Activated B cell treated with CpG ODN at 0.5 μM for 24 hours (primary cell): ENCODE measurements around the gene CR1. TPM values are rescaled to one million over a fixed set of nuclear protein-coding genes. Genes with fewer than 3 reads are reported as not detected.

Experiments
- ATAC-seq: fragments of 200-7000 bp; cut with Tn5 transposase; one replicate; pipeline ENCODE4 v1.10.0; 2021; ENCODE audit warnings: low read depth, mild to moderate bottlenecking, moderate library complexity
- CTCF ChIA-PET: fragments of 350-600 bp; sonication (Branson Sonifier 250); formaldehyde crosslinking; loops from one replicate; lab custom pipeline; 2021; ENCODE audit warnings: antibody characterized with exemption; lab: Charles Lee
- POLR2A ChIA-PET: fragments of 350-600 bp; sonication (Branson Sonifier 250); formaldehyde crosslinking; loops from one replicate; lab custom pipeline; 2021; ENCODE audit warnings: antibody characterized with exemption; lab: Charles Lee
- DNase-seq: peaks from one replicate; pipeline ENCODE4 v3.0.0; 2022
- H3K27ac Mint-ChIP-seq: one replicate; pipeline ENCODE4 v1.8.0; 2020; ENCODE audit warnings: mixed read lengths
- H3K27me3 Mint-ChIP-seq: one replicate; pipeline ENCODE4 v1.8.0; 2021; ENCODE audit warnings: mixed read lengths
- H3K36me3 Mint-ChIP-seq: one replicate; pipeline ENCODE4 v1.8.0; 2021; ENCODE audit warnings: low read depth, mixed read lengths
- H3K4me1 Mint-ChIP-seq: one replicate; pipeline ENCODE4 v1.8.0; 2021; ENCODE audit warnings: mixed read lengths
- H3K4me3 Mint-ChIP-seq: one replicate; pipeline ENCODE4 v1.8.0; 2020; ENCODE audit warnings: mild to moderate bottlenecking, mixed read lengths
- H3K9me3 Mint-ChIP-seq: one replicate; pipeline ENCODE4 v1.8.0; 2020; ENCODE audit warnings: mixed read lengths
- intact Hi-C: fragments of 100-400 bp; cut with micrococcal nuclease; formaldehyde crosslinking; loops from one replicate; pipeline ENCODE4 v1.15.1; 2024
- total RNA-seq: library from RNA; stranded (reverse); gene quantifications from 2 replicates; pipeline ENCODE4 v1.2.3, GENCODE V29; 2022
- TF ChIP-seq, protein P1 (sequence below): fragments of 200-600 bp; IDR thresholded peaks from one replicate; pipeline ENCODE4 v1.8.0; 2022; ENCODE audit warnings: antibody characterized with exemption, mild to moderate bottlenecking

The CR1 gene
- total RNA-seq, 1 donor from 2014 or later = 13.9 TPM

DNA sequence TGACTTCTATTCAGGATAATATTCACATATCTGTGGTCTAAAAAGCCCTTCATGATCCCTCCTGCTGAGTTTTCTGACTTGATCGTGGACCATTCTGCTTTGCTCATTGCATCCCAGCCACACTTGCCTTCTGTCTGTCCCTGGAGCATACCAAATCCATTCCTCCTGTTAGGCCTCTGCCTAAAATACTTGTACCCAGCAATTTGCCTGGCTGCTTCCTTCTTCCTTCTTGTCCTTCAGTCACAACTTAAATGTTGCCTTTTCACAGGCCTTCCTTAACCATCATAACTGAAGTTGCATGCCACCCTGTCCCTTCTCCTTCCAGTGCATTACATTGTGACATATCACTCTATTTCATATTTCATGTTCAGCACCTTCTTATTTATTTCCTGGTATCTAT is 37.5 kb upstream of the CR1 start:
- Mint-ChIP-seq H3K4me3 (no peak overlapping the region), H3K36me3 (peaks cover 9% of the 10 kb centered on the region), H3K4me1 (peaks cover 44% of the 10 kb centered on the region), H3K27me3 (no peaks in the 10 kb centered on the region), H3K9me3 (no peaks in the 10 kb centered on the region), H3K27ac (no peak overlapping the region)
- TF ChIP-seq, protein P1, sequence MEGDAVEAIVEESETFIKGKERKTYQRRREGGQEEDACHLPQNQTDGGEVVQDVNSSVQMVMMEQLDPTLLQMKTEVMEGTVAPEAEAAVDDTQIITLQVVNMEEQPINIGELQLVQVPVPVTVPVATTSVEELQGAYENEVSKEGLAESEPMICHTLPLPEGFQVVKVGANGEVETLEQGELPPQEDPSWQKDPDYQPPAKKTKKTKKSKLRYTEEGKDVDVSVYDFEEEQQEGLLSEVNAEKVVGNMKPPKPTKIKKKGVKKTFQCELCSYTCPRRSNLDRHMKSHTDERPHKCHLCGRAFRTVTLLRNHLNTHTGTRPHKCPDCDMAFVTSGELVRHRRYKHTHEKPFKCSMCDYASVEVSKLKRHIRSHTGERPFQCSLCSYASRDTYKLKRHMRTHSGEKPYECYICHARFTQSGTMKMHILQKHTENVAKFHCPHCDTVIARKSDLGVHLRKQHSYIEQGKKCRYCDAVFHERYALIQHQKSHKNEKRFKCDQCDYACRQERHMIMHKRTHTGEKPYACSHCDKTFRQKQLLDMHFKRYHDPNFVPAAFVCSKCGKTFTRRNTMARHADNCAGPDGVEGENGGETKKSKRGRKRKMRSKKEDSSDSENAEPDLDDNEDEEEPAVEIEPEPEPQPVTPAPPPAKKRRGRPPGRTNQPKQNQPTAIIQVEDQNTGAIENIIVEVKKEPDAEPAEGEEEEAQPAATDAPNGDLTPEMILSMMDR = no peak
- intact Hi-C loops = no loop called here
- POLR2A ChIA-PET = no interaction called here
- CTCF ChIA-PET = interaction anchor here (4.8 kb wide), 1 partner anchor 53 kb away, joined by 47 read pairs; no protein-coding TSS in a partner anchor
- ATAC-seq (no peak), DNase-seq (no peak)

DNA sequence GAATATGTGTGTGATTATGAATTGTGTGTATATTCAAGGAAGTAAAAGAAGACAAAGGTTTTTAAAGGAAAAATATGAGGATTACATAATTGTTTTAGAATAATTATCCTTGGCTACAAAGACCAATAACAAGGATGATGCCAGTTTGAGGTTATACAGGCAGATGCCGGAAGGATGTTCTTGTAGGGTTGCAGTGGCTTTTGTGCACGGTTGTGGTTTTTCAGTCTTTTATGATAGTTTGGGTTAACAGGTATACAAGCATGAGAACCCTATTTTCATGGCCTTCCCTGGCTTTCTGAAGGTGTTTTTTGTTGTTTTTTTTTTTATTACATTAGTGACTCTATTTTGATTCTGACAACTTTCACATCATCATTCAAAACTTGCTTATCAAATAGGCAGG is 36.9 kb upstream of the CR1 start:
- Mint-ChIP-seq H3K36me3 (peaks cover 15% of the 10 kb centered on the region), H3K9me3 (no peaks in the 10 kb centered on the region), H3K27me3 (no peaks in the 10 kb centered on the region), H3K27ac (no peak overlapping the region), H3K4me3 (no peak overlapping the region), H3K4me1 (peaks cover 45% of the 10 kb centered on the region)
- ATAC-seq = no peak
- intact Hi-C loops = no loop called here
- POLR2A ChIA-PET = no interaction called here
- no peak for DNase-seq
- TF ChIP-seq, protein P1 = no peak
- CTCF ChIA-PET = no interaction called here

DNA sequence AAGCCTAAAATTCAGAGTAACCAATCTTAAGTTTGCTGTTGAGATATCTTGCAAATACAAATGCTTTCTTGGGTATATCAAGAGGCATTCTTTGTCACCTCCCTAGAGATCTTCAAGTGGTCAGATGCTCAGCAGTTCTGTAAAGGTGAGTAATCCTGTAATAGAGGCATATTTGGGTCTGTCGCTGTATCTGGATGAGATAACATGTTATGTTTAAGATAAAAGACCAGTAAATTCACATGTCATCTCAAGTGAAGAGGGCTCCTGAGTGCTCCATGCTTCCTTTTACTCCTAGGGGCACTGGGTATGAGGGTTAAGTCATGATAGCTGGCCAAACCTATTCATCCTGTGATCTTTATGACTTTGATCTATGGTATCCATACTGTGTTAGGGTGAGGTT is 34.3 kb upstream of the CR1 start:
- ATAC-seq (no peak), DNase-seq (no peak)
- Mint-ChIP-seq H3K27me3 (no peaks in the 10 kb centered on the region), H3K27ac (peak overlapping the region; percentile 39), H3K4me3 (no peak overlapping the region), H3K9me3 (no peaks in the 10 kb centered on the region), H3K36me3 (peaks cover 26% of the 10 kb centered on the region), H3K4me1 (peaks cover 59% of the 10 kb centered on the region)
- CTCF ChIA-PET = interaction anchor here (1.1 kb wide), 1 partner anchor 411 kb away, joined by 3 read pairs; no protein-coding TSS in a partner anchor
- POLR2A ChIA-PET = interaction anchor here (0.6 to 1.1 kb wide), 2 partner anchors 13 to 31 kb away, joined by 3 to 6 read pairs; no protein-coding TSS in a partner anchor
- intact Hi-C loops = no loop called here
- TF ChIP-seq, protein P1 = no peak

DNA sequence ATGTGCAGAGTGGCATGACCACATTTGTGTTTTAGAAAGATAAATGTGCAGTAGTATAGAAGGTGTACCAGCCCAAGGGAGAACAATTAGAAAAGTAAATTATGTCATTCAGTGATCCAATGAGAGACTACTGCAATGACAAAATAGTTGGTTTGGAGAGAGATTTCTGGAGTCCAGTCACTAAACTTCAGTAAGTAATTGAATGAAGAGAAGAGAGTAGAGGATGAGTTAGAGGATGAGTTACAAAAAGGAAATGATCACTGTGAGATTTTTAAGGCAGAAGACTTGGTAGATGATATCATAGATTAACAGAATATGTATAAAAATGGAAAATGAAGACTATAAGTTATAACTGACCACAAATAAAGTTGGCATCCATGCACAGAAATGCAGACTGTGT is 33.4 kb upstream of the CR1 start:
- no peak for DNase-seq
- Mint-ChIP-seq H3K27ac (no peak overlapping the region), H3K4me1 (peaks cover 59% of the 10 kb centered on the region), H3K36me3 (peaks cover 32% of the 10 kb centered on the region), H3K27me3 (no peaks in the 10 kb centered on the region), H3K9me3 (no peaks in the 10 kb centered on the region), H3K4me3 (no peak overlapping the region)
- intact Hi-C loops = no loop called here
- no peak for ATAC-seq
- POLR2A ChIA-PET = no interaction called here
- CTCF ChIA-PET = no interaction called here
- TF ChIP-seq, protein P1 = no peak

DNA sequence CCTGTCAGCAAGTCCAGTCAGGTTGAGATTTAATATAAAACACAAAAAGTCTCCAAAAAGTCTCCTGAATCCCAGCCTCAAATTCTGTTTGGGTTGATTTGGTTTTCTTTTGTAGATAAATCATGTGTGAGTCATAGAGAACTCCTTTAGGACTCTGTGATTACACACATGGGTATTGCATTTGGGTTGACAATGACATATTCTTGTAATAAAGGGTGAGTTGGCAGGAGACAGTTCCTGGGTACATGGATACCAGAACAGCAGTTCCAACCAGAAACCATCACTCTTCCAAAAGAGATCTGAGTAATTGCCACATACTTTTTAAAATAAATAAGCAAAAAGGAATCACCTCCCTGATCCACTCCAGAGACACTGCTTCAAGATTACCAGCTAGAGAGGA is 32.9 kb upstream of the CR1 start:
- ATAC-seq = no peak
- H3K4me1 Mint-ChIP-seq = peaks cover 59% of the 10 kb centered on the region
- intact Hi-C loops = no loop called here
- TF ChIP-seq, protein P1 = no peak
- peaks cover 32% of the 10 kb centered on the region for H3K36me3 Mint-ChIP-seq
- H3K27me3 Mint-ChIP-seq = no peaks in the 10 kb centered on the region
- POLR2A ChIA-PET = interaction anchor here (1.4 kb wide), 1 partner anchor 9 kb away, joined by 10 read pairs; the partner anchor contains the start of gene CR2
- no peak overlapping the region for H3K4me3 Mint-ChIP-seq
- H3K27ac Mint-ChIP-seq = no peak overlapping the region
- DNase-seq = no peak
- CTCF ChIA-PET = interaction anchor here (1.5 kb wide), 2 partner anchors 9 to 57 kb away, joined by 4 read pairs; partner anchors contain the start of gene CR2
- H3K9me3 Mint-ChIP-seq = no peaks in the 10 kb centered on the region
